ENCODE results near the gene DCANP1.

The DCANP1 gene

DNA sequence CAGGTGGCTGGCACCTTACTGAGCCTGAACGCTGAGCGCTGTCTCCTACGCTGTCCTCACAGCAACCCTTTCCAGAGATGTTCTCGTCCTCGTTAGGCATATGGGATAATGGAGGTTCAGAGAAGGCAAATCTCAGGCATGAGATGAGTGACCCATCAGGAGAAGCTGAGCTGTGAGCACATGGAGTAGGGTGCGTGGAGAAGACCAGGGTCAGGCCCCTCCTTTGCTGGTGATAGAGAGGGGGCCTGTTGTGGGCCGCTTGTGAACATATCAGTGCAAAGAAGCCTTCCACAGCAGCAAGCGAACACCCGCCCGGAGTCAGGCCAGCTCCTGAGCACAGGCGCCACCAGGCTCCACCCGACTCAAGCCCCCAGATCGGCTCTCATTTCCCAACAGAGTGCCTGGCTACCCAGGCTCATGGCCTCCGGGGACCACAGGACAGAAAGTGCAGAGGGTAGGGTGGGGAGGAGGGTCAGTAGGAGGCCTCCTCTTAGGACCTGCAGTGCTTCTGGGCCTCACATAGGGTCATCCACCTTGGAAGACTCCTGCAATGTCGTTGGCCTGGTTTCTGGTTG is 20.0 kb upstream of the DCANP1 start:
- Histone ChIP-seq H4K8ac (ENCODE audit: low read depth, low read length) (no peak overlapping the region), H3K27me3 (ENCODE audit: insufficient read depth, low read length) (peaks cover 18% of the 10 kb centered on the region), H4K12ac (ENCODE audit: low read depth, low read length) (no peak overlapping the region), H3K4me2 (ENCODE audit: low read length) (no peak overlapping the region), H3K79me1 (ENCODE audit: low read length) (no peaks in the 10 kb centered on the region), H3K27ac (ENCODE audit: low read depth, low read length) (no peak overlapping the region), H2AFZ (ENCODE audit: insufficient read depth, low read length, poor library complexity) (no peak overlapping the region), H3K18ac (ENCODE audit: low read length) (no peak overlapping the region), H3K4ac (ENCODE audit: low read depth, low read length) (no peak overlapping the region), H3K79me2 (ENCODE audit: control insufficient read depth, insufficient read depth, low read length, poor library complexity) (no peaks in the 10 kb centered on the region), H3K4me1 (ENCODE audit: control insufficient read depth in 1 of 2, insufficient read depth in 2 of 2, low read length in 2 of 2) (no peaks in the 10 kb centered on the region), H4K91ac (ENCODE audit: low read depth, low read length) (no peak overlapping the region), H2BK12ac (ENCODE audit: low read length) (no peak overlapping the region), H3K36me3 (ENCODE audit: control insufficient read depth in 1 of 2, insufficient read depth in 2 of 2, low read length in 2 of 2) (no peaks in the 10 kb centered on the region), H2AK5ac (ENCODE audit: low read length) (no peak overlapping the region), H3K4me3 (ENCODE audit: low read depth, low read length) (no peak overlapping the region), H2BK5ac (ENCODE audit: low read depth, low read length, poor library complexity) (no peak overlapping the region), H2BK120ac (ENCODE audit: insufficient read depth, low read length, poor library complexity) (no peak overlapping the region), H3K23ac (ENCODE audit: low read length) (no peak overlapping the region), H3K14ac (ENCODE audit: low read length) (no peak overlapping the region), H3K9me3 (ENCODE audit: insufficient read depth, low read depth, low read length) (no peaks in the 10 kb centered on the region), H3K9ac (ENCODE audit: low read length) (no peak overlapping the region)
- no peak for DNase-seq
- WGBS (ENCODE audit: extremely low coverage, insufficient coverage, insufficient read length) = no CpG with 5 or more reads among the region's 15 CpGs

- DNase-seq = peak; percentile 45 to 67
- Histone ChIP-seq H2BK5ac (ENCODE audit: low read depth, low read length, poor library complexity) (no peak overlapping the region), H4K12ac (ENCODE audit: low read depth, low read length) (no peak overlapping the region), H3K9me3 (ENCODE audit: insufficient read depth, low read depth, low read length) (peaks cover 2% of the 10 kb centered on the region), H3K4me1 (ENCODE audit: control insufficient read depth in 1 of 2, insufficient read depth in 2 of 2, low read length in 2 of 2) (no peaks in the 10 kb centered on the region), H3K4me2 (ENCODE audit: low read length) (no peak overlapping the region), H3K79me1 (ENCODE audit: low read length) (no peaks in the 10 kb centered on the region), H3K27ac (ENCODE audit: low read depth, low read length) (no peak overlapping the region), H2AFZ (ENCODE audit: insufficient read depth, low read length, poor library complexity) (no peak overlapping the region), H2AK5ac (ENCODE audit: low read length) (no peak overlapping the region), H2BK12ac (ENCODE audit: low read length) (no peak overlapping the region), H3K4me3 (ENCODE audit: low read depth, low read length) (no peak overlapping the region), H3K27me3 (ENCODE audit: insufficient read depth, low read length) (peaks cover 18% of the 10 kb centered on the region), H3K4ac (ENCODE audit: low read depth, low read length) (no peak overlapping the region), H3K23ac (ENCODE audit: low read length) (no peak overlapping the region), H3K9ac (ENCODE audit: low read length) (no peak overlapping the region), H3K18ac (ENCODE audit: low read length) (no peak overlapping the region), H3K79me2 (ENCODE audit: control insufficient read depth, insufficient read depth, low read length, poor library complexity) (no peaks in the 10 kb centered on the region), H3K36me3 (ENCODE audit: control insufficient read depth in 1 of 2, insufficient read depth in 2 of 2, low read length in 2 of 2) (no peaks in the 10 kb centered on the region), H4K8ac (ENCODE audit: low read depth, low read length) (no peak overlapping the region), H3K14ac (ENCODE audit: low read length) (no peak overlapping the region), H2BK120ac (ENCODE audit: insufficient read depth, low read length, poor library complexity) (no peak overlapping the region), H4K91ac (ENCODE audit: low read depth, low read length) (no peak overlapping the region)
- no CpG with 5 or more reads among the region's 43 CpGs for WGBS (ENCODE audit: extremely low coverage, insufficient coverage, insufficient read length)
Measured at GRCh38 chr5:135466178-135467050, 19.3 kb upstream of the DCANP1 start.

GRCh38 chr5:135465391-135466122 is 18.4 kb upstream of the DCANP1 start:
- H3K79me2 ChIP-seq (ENCODE audit: control insufficient read depth, insufficient read depth, low read length, poor library complexity) = no peaks in the 10 kb centered on the region
- peaks cover 18% of the 10 kb centered on the region for H3K27me3 ChIP-seq (ENCODE audit: insufficient read depth, low read length)
- H4K91ac ChIP-seq (ENCODE audit: low read depth, low read length) = no peak overlapping the region

DNA sequence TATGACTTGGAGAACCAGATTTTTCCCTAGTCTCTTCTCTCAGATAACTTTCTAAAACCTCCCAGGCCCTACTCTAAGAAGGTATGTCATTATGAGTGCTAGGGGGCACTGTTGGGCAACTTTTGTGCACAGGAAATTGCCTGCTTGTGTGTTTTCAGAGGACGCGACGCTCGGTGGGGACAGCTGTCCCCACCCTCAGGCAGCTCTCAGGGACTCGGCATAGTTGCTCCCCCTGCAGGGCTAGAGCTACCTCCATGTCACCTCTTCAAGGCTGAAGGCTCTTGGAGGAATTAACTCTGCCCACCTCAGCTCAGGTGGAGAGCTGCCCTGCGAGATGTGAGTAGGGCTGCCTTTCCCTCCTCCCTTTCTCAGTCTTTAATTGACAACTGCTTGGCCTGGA is 15.2 kb upstream of the DCANP1 start:
- Histone ChIP-seq H2AK5ac (ENCODE audit: low read length) (no peak overlapping the region), H3K9me3 (ENCODE audit: insufficient read depth, low read depth, low read length) (peaks cover 2% of the 10 kb centered on the region), H3K4ac (ENCODE audit: low read depth, low read length) (no peak overlapping the region), H3K27ac (ENCODE audit: low read depth, low read length) (no peak overlapping the region), H2BK120ac (ENCODE audit: insufficient read depth, low read length, poor library complexity) (no peak overlapping the region), H3K4me2 (ENCODE audit: low read length) (no peak overlapping the region), H3K79me2 (ENCODE audit: control insufficient read depth, insufficient read depth, low read length, poor library complexity) (no peaks in the 10 kb centered on the region), H2BK12ac (ENCODE audit: low read length) (no peak overlapping the region), H3K36me3 (ENCODE audit: control insufficient read depth in 1 of 2, insufficient read depth in 2 of 2, low read length in 2 of 2) (no peaks in the 10 kb centered on the region), H3K4me1 (ENCODE audit: control insufficient read depth in 1 of 2, insufficient read depth in 2 of 2, low read length in 2 of 2) (no peaks in the 10 kb centered on the region), H3K9ac (ENCODE audit: low read length) (no peak overlapping the region), H3K79me1 (ENCODE audit: low read length) (no peaks in the 10 kb centered on the region), H3K14ac (ENCODE audit: low read length) (no peak overlapping the region), H3K23ac (ENCODE audit: low read length) (no peak overlapping the region), H2BK5ac (ENCODE audit: low read depth, low read length, poor library complexity) (no peak overlapping the region), H3K4me3 (ENCODE audit: low read depth, low read length) (no peak overlapping the region), H3K27me3 (ENCODE audit: insufficient read depth, low read length) (peaks cover 9% of the 10 kb centered on the region), H4K12ac (ENCODE audit: low read depth, low read length) (no peak overlapping the region), H2AFZ (ENCODE audit: insufficient read depth, low read length, poor library complexity) (no peak overlapping the region), H4K8ac (ENCODE audit: low read depth, low read length) (no peak overlapping the region), H3K18ac (ENCODE audit: low read length) (no peak overlapping the region), H4K91ac (ENCODE audit: low read depth, low read length) (no peak overlapping the region)
- no CpG with 5 or more reads among the region's 6 CpGs for WGBS (ENCODE audit: extremely low coverage, insufficient coverage, insufficient read length)
- peak; percentile 39 to 63 for DNase-seq

More at GRCh38 chr5:135465391-135466122, 18.4 kb upstream of the DCANP1 start:
- peaks cover 2% of the 10 kb centered on the region for H3K9me3 ChIP-seq (ENCODE audit: insufficient read depth, low read depth, low read length)
- no peak overlapping the region for H3K23ac ChIP-seq (ENCODE audit: low read length)
- H3K18ac ChIP-seq (ENCODE audit: low read length) = no peak overlapping the region
- H3K4ac ChIP-seq (ENCODE audit: low read depth, low read length) = no peak overlapping the region
- no peak overlapping the region for H4K12ac ChIP-seq (ENCODE audit: low read depth, low read length)
- WGBS (ENCODE audit: extremely low coverage, insufficient coverage, insufficient read length) = no CpG with 5 or more reads among the region's 12 CpGs
- no peak overlapping the region for H2BK5ac ChIP-seq (ENCODE audit: low read depth, low read length, poor library complexity)
- no peak overlapping the region for H2BK12ac ChIP-seq (ENCODE audit: low read length)
- H2BK120ac ChIP-seq (ENCODE audit: insufficient read depth, low read length, poor library complexity) = no peak overlapping the region
- H3K4me1 ChIP-seq (ENCODE audit: control insufficient read depth in 1 of 2, insufficient read depth in 2 of 2, low read length in 2 of 2) = no peaks in the 10 kb centered on the region
- H2AK5ac ChIP-seq (ENCODE audit: low read length) = no peak overlapping the region
- no peak overlapping the region for H3K4me3 ChIP-seq (ENCODE audit: low read depth, low read length)
- no peaks in the 10 kb centered on the region for H3K79me1 ChIP-seq (ENCODE audit: low read length)
- no peak overlapping the region for H2AFZ ChIP-seq (ENCODE audit: insufficient read depth, low read length, poor library complexity)
- no peak overlapping the region for H3K9ac ChIP-seq (ENCODE audit: low read length)
- H3K4me2 ChIP-seq (ENCODE audit: low read length) = no peak overlapping the region
- no peak overlapping the region for H4K8ac ChIP-seq (ENCODE audit: low read depth, low read length)
- no peak overlapping the region for H3K14ac ChIP-seq (ENCODE audit: low read length)
- no peak for DNase-seq
- H3K36me3 ChIP-seq (ENCODE audit: control insufficient read depth in 1 of 2, insufficient read depth in 2 of 2, low read length in 2 of 2) = no peaks in the 10 kb centered on the region
- no peak overlapping the region for H3K27ac ChIP-seq (ENCODE audit: low read depth, low read length)

All from trophoblast cell (in vitro differentiated cells and primary cell).